Stimulated activated CD8-positive, alpha-beta memory T cell treated with anti-CD3 and anti-CD28 coated beads, Interleukin-4, amount 100 ng/mL, for 1 hour (primary cell): Measurements from ENCODE around the gene XRCC5.
"Not testable (repeated sequence)": the region's sequence is repeated elsewhere in the genome, so short reads cannot be mapped to it uniquely, and the experiment has no call there.

Source experiments
- DNase-seq, 2 donors: peaks; one replicate each; pipeline ENCODE4 v3.0.0-alpha.2; 2020; ENCODE audit warnings: low read depth in 2 of 2, low spot score in 1 of 2

Gene XRCC5

GRCh38 chr2:216192931-216193330 lies 83.8 kb downstream of the XRCC5 start:
- DNase-seq: no peak

DNA sequence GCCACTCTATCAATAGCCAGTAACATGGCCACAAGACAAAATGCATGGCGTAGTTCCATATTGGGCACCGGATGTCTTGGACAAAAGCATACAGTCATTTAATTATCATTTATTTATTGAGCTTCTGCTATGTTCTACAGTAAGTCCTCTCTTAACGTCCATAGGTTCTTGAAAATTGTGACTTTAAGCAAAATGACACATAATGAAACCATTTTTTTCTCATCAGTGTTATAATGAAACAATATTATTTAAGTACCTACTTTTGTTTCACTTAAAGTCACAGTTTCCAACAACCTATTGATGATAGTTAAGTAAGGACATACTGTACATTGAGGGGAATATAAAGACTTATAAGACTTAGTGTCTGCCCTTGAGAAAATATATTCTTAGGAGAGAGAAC lies 84.9 kb downstream of the XRCC5 start:
- no peak for DNase-seq

- DNase-seq: no peak
Measured at GRCh38 chr2:216194561-216194960, 85.4 kb downstream of the XRCC5 start.

DNA sequence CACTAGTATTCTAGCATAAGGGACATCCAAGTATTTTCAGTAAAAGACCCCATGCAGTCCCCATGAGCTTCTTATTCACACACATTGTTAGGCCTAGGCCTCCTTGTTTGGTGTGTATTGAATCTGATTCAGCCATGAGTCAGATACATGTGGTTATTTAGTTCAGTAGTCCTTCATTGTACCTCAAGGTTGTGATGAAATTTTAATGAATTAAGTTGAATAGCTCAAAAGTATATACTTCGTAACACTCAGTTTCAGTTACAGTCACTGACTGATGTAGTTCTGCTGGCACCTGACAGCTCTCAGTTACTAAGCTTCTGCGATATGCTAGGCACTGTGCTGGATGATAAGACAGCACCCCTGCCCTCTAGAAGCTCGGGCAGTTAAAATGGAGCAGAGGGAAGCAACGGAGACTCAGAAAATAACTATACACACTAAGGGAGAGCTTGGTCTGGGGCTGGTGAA lies 86.4 kb downstream of the XRCC5 start:
- DNase-seq: no peak

DNA sequence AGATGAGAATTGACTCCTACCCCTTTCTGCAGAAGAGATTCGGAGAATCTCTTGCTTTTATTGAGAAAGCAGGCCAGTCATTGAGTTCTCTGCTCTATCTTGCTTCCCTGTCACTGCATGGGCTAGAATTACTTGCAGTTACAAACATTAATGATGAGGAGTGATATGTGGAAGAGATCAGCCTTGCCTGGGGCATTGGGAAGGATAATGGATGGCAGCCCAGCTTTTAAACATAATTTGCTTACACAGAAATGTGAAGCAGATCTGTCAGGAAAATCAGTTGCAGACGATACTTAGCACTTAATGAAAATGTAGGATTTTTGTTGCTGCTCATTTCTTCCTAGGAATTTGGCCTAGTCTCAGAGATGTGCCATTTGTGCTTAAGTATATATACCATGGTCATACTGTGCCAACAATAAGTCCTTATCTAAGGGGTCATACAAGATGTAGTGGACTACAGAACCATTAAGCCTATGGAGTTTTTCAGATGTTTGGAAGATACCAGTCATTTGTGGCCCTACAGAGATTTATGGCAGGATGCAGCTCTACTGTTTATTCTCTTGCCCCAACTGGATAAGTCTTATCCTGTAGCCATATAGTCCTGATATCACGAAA lies 92.7 kb downstream of the XRCC5 start:
- DNase-seq: no peak

- no peak for DNase-seq
Measured at GRCh38 chr2:216202626-216203250, 93.6 kb downstream of the XRCC5 start.

DNA sequence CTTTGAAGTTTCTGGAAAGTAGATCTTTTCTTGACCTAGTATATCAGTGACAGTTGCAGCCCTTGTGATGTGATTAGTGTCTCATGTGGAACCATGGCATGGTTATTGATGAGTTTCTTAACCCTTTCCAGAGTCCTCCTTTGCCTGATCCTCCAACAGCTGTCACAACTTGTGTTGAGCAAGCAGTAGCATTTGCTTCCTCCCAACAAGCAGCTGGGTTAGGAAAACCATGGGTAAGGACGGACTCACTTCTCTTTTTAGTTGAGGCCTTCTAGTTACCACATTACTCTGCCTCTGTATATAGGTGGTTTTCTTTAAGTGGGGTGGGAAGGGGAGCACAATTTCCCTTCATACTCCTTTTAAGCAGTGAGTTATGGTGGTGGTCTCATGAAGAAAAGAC lies 96.3 kb downstream of the XRCC5 start:
- no peak for DNase-seq

- no peak for DNase-seq
Measured at GRCh38 chr2:216206041-216206703, 97.0 kb downstream of the XRCC5 start.

GRCh38 chr2:216206821-216207220 lies 97.7 kb downstream of the XRCC5 start:
- DNase-seq: no peak

- not testable (repeated sequence) for DNase-seq
Measured at GRCh38 chr2:216208661-216209060, 99.5 kb downstream of the XRCC5 start.

- DNase-seq: no peak
Measured at GRCh38 chr2:216210701-216211540, 101.8 kb downstream of the XRCC5 start.

GRCh38 chr2:216211614-216212145 lies 102.5 kb downstream of the XRCC5 start:
- DNase-seq: no peak

GRCh38 chr2:216214768-216215167 lies 105.6 kb downstream of the XRCC5 start:
- DNase-seq: no peak

GRCh38 chr2:216215658-216216390 lies 106.7 kb downstream of the XRCC5 start:
- DNase-seq: no peak

GRCh38 chr2:216216951-216217903 lies 108.1 kb downstream of the XRCC5 start:
- DNase-seq: no peak

- no peak for DNase-seq
Measured at GRCh38 chr2:216217904-216218260, 108.7 kb downstream of the XRCC5 start.

- no peak for DNase-seq
Measured at GRCh38 chr2:216219861-216220260, 110.7 kb downstream of the XRCC5 start.

GRCh38 chr2:216220976-216221375 lies 111.8 kb downstream of the XRCC5 start:
- DNase-seq: no peak

GRCh38 chr2:216221811-216222210 lies 112.7 kb downstream of the XRCC5 start:
- DNase-seq: no peak
